ENCODE results near the gene NDUFA8.

NDUFA8 gene

DNA sequence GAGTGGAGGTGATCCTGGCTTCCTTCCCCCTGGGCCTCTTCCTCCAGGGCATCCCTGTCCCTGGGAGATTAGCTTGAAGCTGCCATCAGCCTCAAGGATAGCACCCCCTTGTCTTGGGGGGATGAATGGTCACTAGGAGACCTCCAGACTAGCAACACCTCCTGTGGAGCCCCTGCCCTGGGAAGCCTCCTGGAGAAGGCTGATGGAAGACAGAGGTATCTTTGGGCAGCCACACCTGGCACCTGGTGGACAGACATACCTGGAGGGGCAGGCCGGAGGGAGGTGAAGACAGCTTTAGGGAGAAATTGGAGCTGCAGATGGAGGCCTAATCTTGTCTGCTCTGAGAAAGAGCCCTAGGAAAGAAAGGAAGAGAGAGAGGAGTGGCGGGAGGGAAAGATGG is 57.4 kb downstream of the NDUFA8 start:
- TF ChIP-seq, protein P1, sequence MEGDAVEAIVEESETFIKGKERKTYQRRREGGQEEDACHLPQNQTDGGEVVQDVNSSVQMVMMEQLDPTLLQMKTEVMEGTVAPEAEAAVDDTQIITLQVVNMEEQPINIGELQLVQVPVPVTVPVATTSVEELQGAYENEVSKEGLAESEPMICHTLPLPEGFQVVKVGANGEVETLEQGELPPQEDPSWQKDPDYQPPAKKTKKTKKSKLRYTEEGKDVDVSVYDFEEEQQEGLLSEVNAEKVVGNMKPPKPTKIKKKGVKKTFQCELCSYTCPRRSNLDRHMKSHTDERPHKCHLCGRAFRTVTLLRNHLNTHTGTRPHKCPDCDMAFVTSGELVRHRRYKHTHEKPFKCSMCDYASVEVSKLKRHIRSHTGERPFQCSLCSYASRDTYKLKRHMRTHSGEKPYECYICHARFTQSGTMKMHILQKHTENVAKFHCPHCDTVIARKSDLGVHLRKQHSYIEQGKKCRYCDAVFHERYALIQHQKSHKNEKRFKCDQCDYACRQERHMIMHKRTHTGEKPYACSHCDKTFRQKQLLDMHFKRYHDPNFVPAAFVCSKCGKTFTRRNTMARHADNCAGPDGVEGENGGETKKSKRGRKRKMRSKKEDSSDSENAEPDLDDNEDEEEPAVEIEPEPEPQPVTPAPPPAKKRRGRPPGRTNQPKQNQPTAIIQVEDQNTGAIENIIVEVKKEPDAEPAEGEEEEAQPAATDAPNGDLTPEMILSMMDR (IDR thresholded peaks at IDR 0.05; ENCODE audit: control extremely low read depth, extremely low read depth, low read depth, missing control alignments) = no peak
- CTCF ChIA-PET = interaction anchor here (2.6 to 3.4 kb wide), 2 partner anchors 21 to 249 kb away, joined by 12 to 39 read pairs; no protein-coding TSS in a partner anchor
- POLR2A ChIA-PET = no interaction called here
- DNase-seq (ENCODE audit: extremely low spot score) = no peak

- no peak for DNase-seq (ENCODE audit: extremely low spot score)
- TF ChIP-seq, protein P1 (IDR thresholded peaks at IDR 0.05; ENCODE audit: control extremely low read depth, extremely low read depth, low read depth, missing control alignments) = no peak
- CTCF ChIA-PET = interaction anchor here (1.1 to 3.4 kb wide), 3 partner anchors 8 to 250 kb away, joined by 4 to 39 read pairs (median 12); no protein-coding TSS in a partner anchor
- POLR2A ChIA-PET = no interaction called here
Observed at GRCh38 chr9:122100756-122101155, 58.8 kb downstream of the NDUFA8 start.

GRCh38 chr9:122099271-122099869 is 60.2 kb downstream of the NDUFA8 start:
- ChIA-PET POLR2A (no interaction called here), CTCF (interaction anchor here (0.6 to 5.8 kb wide), 47 partner anchors 10 to 717 kb away, joined by 3 to 150 read pairs (median 5); partner anchors contain the start of gene MORN5)
- TF ChIP-seq, protein P1 (IDR thresholded peaks at IDR 0.05; ENCODE audit: control extremely low read depth, extremely low read depth, low read depth, missing control alignments) = peak; percentile 89
- peak; percentile 80 for DNase-seq (ENCODE audit: extremely low spot score)

DNA sequence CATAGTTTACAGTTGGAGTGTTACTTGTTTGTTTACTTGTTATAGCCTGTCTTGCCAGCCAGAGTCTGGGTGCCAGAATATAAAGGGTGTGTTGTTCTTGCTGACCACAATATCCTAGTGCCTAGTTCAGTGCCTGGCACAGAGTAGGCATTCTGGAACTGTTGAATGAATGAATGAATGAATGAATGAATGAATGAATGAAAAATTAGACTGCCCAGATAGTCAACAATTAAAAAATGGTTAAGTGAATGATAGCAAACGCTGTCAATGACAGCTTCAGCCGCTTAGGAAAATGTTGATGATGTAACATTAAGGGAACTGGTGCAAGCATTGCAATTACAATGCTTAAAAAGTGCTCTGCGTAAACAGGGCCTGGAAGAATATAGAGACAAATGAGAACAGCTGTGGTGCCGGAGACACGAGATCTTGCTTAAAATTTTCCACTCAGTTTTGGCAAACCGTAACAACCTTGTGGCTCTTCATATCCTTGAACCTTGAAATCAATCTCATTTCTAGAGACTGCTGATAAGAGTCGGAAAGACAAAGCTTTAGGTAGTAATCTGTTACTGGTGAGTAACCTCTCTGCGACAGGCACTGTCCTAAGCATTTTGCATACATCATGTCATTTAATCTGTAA is 61.8 kb downstream of the NDUFA8 start:
- CTCF ChIA-PET = interaction anchor here (0.9 to 5.8 kb wide), 17 partner anchors 9 to 713 kb away, joined by 3 to 150 read pairs (median 12); no protein-coding TSS in a partner anchor
- DNase-seq (ENCODE audit: extremely low spot score) = no peak
- TF ChIP-seq, protein P1 (IDR thresholded peaks at IDR 0.05; ENCODE audit: control extremely low read depth, extremely low read depth, low read depth, missing control alignments) = no peak
- POLR2A ChIA-PET = interaction anchor here (0.6 kb wide), 1 partner anchor 344 kb away, joined by 4 read pairs; no protein-coding TSS in a partner anchor

DNA sequence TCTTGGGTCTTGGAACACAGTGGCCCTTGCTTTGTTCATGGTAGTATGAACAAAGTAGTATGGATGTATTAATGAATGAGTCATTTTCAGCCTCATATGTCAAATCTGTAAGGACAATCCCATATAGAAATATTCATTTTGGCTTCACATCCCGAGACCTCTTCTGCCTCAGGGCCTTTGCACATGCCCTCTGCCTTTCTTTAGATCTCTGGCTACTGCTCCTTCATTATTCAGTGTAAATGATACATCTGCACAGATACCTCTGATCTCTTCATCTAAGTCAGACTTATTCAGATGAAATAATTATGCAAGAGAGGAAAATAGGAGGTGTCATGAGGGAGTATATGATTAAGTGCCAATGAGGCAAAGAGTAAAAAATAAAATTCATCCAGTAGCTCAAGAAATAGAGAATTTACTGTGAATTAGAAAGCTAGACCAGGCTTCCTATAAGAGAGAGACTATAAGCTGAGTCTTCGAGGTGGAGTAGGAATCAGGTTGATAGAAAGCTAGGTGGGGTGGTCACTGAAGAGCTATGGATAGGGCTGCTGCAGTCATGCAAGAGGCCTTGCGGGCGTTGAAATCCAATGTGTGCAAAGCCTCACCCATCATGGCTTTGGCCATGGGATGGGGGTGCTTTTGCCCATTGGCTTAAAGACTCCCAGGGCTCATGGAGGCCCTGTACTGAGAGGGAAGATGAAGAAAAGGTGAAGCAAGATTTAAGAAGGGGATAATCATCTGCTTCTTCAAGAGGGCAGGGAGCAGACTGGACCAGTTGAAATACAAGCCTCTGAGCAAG is 62.8 kb downstream of the NDUFA8 start:
- no peak for DNase-seq (ENCODE audit: extremely low spot score)
- TF ChIP-seq, protein P1 (IDR thresholded peaks at IDR 0.05; ENCODE audit: control extremely low read depth, extremely low read depth, low read depth, missing control alignments) = no peak
- ChIA-PET POLR2A (no interaction called here), CTCF (interaction anchor here (1.0 to 5.8 kb wide), 16 partner anchors 8 to 714 kb away, joined by 3 to 150 read pairs (median 9); partner anchors contain the start of genes MRRF and RBM18)

Data from GM10248 (cell line).